ENCODE measurements around the gene CYP26C1.

Gene CYP26C1

DNA sequence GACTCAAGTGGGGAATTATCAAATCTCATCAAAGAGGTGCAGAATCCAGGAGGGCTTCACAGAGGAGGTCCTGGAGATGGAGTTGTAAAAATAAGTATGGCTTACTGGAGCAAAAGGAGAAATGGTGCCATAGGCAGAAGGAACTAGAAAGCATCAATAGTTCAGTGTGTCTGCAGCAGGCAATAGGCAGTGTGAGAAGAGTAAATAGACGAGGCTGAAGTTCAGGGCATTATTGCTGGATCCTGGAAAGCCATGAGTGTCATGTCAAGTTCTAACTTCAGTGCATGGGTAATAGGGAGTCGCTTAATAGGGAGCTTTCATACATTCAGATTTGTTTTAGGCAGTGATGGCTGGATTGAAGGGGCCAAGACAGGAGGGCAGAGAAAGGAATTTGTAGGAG lies 52.4 kb downstream of the CYP26C1 start:
- H3K27ac ChIP-seq (ENCODE audit: low read depth, low read length): no peak overlapping the region
- H3K4me3 ChIP-seq (ENCODE audit: low read length): no peak overlapping the region
- no peaks in the 10 kb centered on the region for H3K36me3 ChIP-seq (ENCODE audit: control insufficient read depth, insufficient read depth, low read length)
- H3K27me3 ChIP-seq (ENCODE audit: control insufficient read depth, insufficient read depth, low read length): no peaks in the 10 kb centered on the region
- H3K9ac ChIP-seq (ENCODE audit: low read length): no peak overlapping the region
- H3K4me1 ChIP-seq (ENCODE audit: control insufficient read depth, insufficient read depth, low read length): no peaks in the 10 kb centered on the region

DNA sequence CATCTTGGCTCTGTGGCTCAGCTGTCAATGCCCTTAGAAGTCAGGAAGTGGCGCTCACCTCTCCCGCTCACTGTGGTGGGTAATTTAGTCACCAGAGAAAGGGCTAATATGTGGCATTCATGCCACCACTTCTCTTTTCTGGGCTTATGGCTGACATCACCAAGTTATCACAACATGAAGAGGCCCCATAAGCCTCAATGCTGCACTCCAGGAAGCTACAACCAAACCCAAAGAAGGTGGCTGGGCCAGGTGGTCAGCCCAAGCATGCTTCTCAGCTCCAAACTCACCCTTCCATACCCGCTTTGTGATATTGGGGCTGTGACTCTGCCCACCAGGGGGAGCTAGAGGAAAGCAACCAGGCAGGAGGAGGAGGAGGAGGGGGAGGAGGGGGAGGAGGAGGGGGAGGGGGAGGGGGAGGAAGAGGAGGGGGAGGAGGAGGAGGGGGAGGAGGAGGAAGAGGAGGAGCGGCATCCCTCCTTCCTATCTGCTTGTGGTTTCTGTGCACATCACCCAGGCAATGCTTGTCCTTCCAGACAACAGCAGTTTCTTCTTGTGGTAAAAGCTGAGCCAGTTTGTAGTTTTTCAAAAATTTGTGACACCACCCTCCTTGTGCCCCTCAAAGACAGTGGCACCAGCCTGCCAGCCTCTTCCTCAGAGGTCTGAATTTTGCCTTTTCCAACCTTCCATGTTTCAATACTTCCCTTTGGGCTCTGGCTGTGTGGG lies 55.2 kb downstream of the CYP26C1 start:
- Histone ChIP-seq H3K9ac (ENCODE audit: low read length) (no peak overlapping the region), H3K27me3 (ENCODE audit: control insufficient read depth, insufficient read depth, low read length) (no peaks in the 10 kb centered on the region), H3K36me3 (ENCODE audit: control insufficient read depth, insufficient read depth, low read length) (no peaks in the 10 kb centered on the region), H3K4me3 (ENCODE audit: low read length) (no peak overlapping the region), H3K4me1 (ENCODE audit: control insufficient read depth, insufficient read depth, low read length) (no peaks in the 10 kb centered on the region), H3K27ac (ENCODE audit: low read depth, low read length) (no peak overlapping the region)

Measured in rectal smooth muscle tissue (tissue), 1 donor.